ENCODE measurements around the gene GALNT12.

The GALNT12 gene

DNA sequence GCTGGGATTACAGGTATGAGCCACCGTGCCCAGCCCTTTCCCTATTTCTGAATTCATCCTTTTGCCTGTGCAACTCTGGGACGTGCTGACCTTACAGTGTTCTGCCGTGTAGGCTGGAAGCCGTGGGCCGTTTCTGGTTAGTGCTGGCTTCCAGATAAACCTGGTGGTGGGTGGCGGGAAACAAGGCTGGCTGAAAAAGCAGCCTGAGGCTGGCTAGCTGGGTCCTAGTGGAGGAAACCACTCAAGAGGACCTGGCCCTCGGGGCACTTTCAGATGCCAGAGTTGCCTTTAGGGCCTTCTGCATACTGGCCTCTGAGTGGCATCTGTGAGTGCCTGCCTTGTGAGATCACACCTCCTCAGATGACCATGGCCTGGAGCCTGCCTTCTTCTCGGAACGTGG is 26.9 kb downstream of the GALNT12 start:
- no peak for DNase-seq

DNA sequence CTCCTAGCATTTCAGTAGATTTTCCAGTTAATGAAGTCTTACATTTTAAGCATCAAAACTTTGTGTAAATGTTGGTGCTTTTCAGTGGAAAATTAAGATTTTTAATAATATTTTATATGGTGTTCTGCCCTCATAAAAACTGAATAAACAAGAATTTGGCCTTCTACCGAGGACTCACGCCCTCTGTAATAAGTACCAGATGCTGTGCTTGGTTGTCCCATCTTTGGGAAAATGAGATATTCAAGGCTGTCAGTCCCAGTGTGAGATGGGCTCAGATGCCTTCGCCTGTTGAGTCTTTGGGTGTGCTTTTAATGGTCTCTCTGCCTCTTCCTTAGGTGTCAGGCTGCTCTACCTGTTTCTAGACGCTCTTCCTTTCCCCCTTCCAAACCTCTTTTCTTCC is 28.7 kb downstream of the GALNT12 start:
- no peak for DNase-seq

DNA sequence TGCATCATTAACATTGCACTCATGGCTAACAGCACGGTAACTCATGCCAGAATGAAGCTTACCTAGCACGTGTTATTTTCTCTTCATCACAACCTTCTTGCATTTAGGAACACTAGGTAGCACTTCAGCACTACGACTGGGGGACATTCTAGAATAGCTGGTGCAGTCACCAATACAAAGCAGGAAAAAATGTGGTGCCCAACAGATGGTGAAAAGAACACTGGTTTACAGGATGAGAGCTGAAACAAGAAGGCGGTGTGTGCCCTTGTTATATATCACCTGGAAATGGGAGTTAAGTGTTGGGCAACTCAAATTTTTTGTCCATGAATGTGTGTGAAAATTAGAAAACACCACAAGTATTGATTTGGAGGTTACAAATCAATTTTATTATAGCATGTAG is 30.0 kb downstream of the GALNT12 start:
- no peak for DNase-seq

DNA sequence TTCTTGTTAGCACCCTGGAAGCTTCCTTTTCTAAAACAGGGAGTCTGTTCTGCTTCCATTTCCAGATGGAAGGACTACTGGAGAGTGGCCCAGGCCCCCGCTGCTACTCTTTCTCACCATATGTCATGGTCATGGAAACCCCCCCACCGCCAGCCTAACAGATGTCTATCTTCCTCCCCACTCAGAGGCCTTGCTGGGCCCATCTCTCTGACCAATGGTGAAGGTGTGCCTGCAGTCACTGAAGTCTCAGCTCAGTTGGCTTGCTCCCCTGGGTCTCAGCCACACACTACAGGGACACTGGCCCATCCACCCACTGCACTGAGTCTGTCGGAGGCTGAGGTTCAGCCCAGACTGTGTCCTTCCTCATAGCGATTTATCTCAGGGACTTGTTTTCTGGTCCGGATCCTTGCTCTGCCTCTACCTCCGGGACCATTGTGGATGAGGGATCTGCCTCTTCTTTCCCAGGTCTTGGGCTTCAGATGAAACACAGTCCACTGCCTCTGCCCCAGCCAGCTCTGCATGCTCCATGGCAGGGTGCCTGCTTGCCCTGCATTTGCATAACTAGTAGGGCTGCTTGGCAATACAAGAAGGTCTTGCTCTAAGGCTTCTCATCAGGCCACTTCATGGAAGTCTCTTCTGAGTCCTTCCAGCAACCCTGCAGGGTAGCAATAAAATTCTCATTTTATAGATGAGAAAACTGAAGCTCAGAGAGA is 30.8 kb downstream of the GALNT12 start:
- DNase-seq = no peak

DNA sequence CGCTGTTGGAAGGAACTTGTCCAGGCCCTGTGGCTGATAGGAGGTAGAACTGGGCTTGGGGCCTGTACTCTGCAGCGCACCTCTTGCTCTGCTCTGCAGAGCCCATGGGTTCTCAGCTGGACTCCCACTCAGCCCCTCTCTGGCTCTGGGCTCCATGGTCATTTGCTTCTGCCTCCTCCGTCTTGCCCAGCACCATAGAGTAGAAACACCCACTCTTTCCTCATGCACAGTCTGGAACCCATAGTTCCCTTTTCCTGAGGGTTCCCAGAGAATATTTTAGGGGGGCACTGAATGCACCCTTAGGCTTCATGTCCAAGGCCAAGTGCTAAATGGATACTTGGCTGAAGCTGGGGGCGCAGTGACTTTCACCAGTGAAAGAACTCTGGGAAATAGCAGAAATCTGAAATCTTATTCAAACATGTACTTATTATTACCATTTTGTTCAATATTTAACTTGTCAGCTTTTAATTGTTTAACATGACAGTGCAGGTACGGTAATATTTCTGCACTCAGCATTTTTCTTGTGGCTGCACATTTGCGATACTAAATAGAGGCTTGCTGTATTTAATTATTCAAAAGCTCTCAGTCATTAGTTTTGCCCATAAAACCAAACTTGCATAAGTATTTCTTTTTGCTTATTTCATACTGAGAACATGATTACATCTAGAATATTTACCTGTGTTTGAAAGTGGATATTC is 31.5 kb downstream of the GALNT12 start:
- DNase-seq = no peak

DNA sequence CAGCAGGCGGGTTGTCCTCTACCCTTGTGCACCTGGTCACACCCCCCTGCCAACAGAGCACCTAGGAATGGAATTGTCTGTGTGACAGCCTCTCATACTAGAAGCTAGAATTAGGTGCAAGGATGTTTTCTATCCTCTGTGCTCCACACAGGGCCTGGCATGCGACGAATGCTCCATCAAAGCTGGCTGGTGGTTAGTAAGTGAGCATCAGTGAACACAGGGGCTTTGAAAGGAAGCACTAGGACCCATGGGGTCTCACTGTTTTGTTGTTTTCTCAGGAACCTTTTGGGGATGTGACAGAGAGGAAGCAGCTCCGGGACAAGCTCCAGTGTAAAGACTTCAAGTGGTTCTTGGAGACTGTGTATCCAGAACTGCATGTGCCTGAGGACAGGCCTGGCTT is 32.3 kb downstream of the GALNT12 start:
- DNase-seq = no peak

DNA sequence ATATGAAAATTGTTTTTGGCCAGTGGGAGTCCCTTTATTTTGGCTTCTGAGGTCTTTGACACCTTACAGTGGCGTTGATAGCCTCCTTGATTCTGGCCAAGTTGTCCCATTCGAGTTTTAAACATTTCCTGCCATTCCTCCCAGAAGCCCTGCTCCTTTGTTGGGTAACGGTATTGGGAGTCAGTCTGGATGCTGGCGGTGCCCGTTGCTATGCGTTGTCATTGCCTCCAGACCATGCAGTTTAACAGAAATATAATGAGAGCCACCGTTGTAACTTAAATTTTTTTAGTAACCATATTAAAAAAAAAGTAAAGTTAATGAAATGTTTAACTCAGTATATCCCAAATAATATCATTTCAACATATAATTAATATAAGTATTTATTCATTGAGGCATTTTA is 35.0 kb downstream of the GALNT12 start:
- DNase-seq = no peak

DNA sequence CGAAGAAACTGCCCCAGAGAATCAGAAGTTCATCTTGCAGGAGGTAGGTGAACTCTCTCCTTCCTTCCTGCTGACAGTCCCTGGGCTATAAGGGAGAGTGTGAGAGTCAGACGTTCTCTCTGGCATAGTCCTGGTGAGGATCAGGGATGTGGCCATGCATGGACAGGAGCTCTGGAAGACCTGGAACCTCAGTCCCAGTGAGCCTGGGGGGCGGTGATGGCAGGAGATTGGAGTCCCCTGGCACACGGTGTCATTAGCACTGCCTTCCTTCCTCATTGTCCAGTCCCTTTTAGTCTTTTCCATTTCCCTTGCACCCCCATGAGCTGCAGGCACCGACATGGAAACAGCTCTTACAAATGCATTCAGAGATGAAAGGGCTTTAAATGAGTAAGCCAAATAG is 38.6 kb downstream of the GALNT12 start:
- no peak for DNase-seq

DNA sequence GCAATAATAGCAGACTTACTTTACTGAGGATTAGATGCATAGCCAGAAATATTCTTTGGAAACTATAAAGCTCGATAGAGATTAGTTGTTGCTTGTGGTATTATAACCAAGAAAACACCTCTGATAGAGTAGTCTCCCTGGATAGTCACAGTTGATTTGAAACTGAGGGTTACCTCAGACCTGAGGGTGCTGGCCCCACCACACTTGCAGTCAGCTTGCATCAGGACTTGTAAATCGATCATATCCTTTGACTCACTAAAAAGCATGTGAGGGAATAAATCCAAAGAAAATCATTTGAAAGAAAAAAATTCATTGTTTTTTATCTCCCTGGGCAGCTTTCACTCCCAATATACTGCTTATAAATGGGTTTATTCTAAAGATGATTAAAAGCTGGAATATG is 39.4 kb downstream of the GALNT12 start:
- DNase-seq = no peak

DNA sequence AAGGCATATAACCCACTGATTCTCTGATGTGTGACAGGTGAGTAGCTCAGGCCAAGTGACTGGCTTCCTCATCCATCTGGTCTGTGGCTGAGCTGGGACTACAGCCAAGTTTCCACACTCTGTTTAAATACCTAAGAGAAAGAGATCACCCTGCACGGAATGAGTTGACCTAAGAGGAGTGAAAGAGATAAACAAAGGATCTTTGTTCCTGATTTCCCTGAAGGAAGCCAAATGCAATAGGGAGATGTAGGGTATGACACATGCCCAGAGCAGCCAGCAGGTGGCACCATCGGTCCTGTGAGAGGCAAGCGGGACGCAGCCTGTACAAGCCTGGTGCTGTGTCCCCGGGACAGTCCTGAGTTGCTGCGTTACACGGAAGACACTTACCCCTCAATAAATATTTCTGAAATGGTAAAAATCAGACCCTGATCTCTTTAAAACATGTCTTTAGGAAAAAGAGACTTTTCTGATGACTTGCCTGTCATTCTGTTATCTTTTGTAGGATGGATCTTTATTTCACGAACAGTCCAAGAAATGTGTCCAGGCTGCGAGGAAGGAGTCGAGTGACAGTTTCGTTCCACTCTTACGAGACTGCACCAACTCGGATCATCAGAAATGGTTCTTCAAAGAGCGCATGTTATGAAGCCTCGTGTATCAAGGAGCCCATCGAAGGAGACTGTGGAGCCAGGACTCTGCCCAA is 41.1 kb downstream of the GALNT12 start:
- peak; percentile 75 for DNase-seq

DNA sequence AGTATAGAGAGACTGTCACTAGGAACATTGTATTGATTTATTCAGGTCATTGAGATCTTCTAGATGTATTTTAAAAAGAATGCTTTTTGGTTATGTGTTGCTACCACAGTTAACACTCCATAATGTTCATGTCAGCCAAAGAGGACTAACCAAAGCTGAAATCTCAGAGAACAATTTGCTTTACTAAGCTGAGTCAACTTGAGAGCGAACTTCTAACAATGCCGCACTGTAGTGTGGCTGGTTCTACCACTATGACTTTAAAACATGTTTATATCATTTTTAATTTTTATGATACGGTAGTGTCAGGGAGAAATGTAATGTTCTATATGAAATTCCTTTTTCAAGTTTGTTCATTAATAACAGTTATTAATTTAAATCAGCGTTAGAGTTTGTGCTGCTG is 42.1 kb downstream of the GALNT12 start:
- no peak for DNase-seq

DNA sequence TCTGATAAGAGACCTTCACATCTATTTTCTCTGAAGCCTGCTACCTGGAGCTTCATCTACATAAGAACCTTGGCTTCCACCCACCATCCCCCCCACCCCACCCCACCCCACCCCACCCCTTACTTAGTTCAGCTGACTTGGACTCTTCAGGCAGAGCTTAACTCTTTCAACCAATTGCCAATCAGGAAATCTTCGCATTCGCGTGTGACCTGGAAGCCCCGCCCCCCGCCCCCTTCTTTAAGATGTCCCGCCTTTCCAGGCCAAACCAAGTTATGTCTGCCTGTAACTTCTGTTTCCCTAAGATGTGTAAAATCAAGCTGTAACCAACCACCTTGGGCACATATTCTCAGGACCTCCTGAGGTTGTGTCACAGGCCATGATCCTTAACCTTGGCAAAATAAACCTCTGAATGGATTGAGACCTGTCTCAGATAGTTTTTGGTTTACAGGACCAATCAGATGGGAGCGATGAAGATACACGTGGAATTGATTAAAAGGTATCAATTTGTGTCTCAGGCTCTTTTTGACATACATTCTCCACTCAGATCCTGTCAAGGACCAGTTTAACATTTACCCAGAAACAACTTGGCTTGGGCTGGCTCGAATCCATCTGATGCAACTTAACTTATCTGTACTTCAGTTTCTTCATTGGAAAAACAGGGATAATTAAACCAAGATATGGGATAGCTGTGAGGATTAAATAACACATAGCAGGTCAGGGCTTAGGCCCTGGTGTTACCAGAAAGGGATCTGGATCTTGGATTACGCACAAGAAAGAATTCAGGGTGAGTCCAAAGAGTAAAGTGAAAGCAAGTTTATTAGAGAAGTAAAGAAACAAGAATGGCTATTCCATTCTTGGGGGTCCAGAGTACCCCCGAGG is 43.6 kb downstream of the GALNT12 start:
- DNase-seq = no peak

DNA sequence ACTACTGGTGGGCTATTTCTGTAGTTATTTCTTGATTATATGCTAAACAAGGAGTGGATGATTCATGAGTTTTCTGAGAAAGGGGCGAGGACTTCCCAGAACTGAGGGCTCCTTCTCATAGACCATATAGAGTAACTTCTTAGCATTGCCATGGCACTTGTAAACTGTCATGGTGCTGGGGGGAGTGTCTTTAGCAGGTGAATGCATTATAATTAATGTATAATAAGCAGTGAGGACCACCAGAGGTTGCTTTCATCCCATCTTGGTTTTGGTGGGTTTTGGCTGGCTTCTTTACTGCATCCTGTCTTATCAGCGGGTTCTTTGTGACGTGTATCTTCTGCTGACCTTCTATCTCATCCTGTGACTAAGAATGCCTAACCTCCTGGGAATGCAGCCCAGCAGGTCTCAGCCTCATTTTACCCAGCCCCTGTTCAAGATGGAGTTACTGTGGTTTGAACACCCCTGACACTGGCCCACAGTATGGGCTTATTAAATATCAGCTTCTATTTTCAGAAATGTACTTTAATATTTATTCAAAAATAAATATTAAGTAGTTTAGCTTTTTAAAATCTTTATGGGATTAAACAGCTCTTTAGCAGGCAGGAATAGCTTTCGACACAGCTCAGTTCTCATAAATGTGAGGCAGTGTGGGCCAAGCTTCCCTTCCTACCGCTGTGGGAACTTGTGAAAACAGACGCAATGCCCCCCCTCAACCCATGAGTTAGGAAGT is 44.4 kb downstream of the GALNT12 start:
- DNase-seq = peak; percentile 6

DNA sequence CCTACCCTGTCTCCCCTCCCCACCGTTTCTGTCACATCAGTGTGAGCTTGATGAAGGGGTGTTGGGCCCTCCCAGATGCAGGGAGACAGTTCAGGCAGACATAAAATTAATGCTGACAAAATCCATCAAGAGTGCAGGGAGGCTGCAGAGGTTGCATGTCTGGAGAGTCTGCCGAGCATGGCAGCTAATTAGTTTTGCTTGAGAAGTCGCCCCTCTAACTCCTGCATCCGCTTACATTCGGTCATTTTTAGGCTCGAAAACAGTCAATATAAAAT is 44.9 kb downstream of the GALNT12 start:
- no peak for DNase-seq

DNA sequence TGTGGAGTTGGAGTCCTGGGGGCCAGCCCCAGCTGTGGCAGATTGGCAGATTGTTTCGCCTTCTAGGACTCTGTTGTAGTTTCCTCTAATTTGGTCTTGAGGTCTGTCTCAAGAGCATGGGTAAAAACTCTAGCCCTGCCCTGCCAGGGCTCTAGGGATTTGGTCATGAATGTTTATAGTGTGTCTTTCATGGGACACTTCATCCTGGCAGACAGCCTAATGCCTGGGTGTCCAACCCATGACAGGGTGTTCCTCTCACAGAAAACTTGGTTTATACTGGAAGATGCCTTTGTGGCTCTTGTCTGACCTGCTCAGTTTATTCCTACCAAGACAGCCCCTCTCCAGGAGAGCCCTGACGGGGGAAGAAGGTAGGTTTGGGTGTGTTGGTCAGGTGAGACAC is 45.5 kb downstream of the GALNT12 start:
- no peak for DNase-seq

DNA sequence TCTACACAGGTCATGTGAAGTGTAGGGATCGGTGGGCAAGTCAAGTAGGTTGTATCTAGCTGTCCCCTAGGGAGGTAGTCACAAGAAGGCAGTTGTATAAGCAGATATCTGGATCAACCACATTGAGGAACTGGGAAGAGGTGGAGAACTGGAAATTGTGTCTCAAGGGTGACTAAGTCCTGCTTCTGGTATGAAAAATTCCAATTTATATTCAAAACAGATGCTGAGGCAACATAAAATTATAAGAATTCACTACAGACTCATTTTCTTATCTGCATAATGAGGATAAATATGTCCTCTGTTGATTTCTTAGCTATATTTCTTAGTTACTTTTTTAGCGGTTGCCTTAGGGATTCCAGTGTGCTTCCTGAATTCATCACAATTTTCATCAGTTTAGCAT is 46.8 kb downstream of the GALNT12 start:
- no peak for DNase-seq

DNA sequence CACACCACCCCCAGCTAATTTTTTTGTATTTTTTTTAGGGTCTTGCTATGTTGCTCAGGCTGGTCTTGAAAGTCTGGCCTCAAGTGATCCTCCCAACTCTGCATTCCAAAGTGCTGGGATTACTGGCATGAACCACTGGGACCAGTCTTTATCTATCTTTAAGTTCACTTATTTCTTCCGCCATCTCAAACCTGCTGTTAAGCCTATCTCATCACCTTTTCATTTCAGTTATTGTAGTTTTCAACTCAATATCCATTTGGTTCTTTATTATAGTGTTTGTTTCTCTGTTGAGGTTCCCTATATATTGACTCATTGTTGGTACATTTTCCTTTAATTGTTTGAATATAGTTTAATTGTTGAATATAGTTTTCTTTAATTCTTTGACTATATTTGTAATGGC is 48.1 kb downstream of the GALNT12 start:
- no peak for DNase-seq

DNA sequence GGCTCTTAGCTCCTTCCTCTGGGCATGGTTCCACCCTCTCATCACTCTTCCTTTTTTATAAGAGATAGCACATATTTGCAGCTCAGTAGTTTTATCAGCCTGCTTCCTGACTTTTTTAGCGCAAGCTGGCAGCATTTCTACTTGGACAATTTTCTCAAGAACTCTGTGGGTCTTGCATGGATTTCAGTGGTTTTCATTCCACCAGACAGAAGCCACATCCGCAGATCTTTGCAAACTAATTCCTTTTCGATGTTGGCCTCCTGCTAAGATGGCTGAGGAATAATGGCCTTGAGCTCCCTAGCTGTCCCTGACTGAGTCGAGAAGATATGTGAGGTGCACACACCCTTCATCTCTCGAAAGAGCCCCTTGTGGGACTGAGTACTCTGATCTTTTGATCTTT is 49.5 kb downstream of the GALNT12 start:
- no peak for DNase-seq

DNA sequence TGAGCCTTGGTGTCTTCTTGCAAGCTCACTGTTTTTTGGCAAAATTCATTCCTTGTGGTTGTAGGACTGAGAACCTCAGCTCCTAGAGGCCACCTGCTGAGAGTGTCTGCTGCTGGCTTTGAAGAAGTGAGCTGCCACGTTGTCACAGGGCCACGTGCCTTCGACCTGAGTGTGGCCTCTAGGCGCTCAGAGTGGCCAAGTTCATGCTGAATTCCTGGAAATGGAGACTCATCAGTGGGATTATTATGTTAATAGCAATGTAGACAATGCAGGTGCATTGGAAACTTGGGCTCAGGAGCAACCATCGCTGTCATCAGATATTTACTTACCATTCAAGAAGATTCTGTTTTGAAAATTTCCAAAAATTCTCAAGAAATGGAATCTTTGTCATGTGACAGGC is 52.5 kb downstream of the GALNT12 start:
- no peak for DNase-seq

DNA sequence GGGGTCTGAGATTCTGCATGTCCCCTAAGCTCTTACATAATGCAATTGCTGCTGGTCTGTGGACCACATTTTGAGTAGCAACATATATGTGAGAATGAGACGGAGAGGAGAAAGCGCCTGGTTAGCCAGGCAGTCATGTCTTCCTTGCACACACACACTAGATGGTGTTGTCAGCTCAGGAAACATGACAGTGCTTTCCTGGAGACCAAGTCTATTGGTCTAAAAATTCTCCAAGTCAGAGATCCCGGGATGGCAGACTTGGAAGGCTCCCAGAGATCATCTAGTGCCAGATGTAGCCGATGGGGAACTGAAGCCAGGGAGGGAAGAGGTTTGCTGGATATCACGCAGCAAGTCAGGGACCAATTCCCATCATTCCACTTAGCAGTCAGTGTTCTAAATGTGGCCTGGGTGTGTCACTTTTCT is 53.4 kb downstream of the GALNT12 start:
- DNase-seq = no peak

DNA sequence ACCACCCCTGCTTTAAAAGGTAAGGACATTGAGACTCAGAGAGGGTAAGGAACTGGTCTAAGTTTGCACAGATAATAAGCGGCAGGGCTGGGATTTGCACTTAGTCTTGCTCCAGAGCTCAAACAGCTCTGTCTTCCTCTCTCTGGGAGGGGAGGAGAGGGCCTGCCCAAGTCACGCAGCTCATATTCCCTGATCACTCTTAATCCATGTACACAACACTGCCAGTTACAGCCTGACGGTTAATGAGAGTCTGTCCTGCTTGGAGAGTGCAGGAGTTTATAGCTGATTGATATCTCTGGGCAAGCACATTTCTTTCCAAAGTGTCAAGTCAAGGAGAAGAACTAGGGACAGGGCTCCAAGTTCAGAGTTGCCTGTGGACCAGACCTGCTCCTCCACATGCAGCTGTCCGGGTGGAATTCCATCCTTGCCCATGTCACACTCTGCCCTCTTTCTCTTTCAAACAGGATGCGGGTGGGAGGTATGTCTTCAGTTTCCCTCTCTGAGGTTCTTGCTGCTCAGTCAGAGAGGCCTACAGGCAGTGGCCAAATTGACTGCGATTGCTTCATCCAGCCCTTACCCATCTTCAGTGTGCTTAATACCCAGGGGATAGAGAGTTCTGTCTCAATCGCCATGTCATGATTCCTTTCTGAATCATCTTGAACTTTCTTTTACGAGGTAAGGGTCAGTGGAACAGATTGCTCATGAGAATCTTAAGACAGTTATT is 54.5 kb downstream of the GALNT12 start:
- DNase-seq = no peak

DNA sequence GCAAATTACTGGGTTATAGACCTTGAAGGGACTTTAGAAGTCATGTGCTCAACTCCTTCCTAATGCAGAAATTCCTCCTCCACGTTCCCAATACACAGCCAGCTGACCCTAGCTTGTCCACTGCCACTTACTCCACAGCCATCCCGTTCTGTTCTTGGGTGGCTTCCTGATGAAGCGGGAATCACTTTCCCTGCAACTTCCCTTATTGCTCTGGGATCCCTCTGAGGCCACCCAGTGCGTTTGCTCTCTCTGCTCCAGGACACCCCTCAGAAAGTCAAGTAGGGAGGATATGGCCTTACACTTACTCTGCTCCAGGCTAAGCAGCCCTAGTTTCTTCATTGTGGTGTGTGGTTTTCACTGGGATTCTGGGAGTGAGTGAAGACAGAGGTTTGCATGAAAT is 55.5 kb downstream of the GALNT12 start:
- DNase-seq = no peak

Measured in stimulated activated CD4-positive, alpha-beta T cell treated with anti-CD3 and anti-CD28 coated beads, Interleukin-12 subunit alpha, Interleukin-12 subunit beta, amount 100 ng/mL, for 4 hours (primary cell).